Naive thymus-derived CD4-positive, alpha-beta T cell (primary cell): ENCODE measurements around the gene SCNN1G. TPM values are rescaled to one million over a fixed set of nuclear protein-coding genes. Genes with fewer than 3 reads are reported as not detected.

Source experiments
- ATAC-seq: fragments of 150-1000 bp; cut with Tn5 transposase; 2 replicates; pipeline ENCODE4 v1.10.0; 2021; ENCODE audit warnings: mild to moderate bottlenecking, moderate library complexity
- CTCF ChIA-PET: fragments of 350-600 bp; sonication (Branson Sonifier 250); formaldehyde crosslinking; loops from one replicate; lab custom pipeline; 2021; ENCODE audit warnings: antibody characterized with exemption; lab: Charles Lee
- POLR2A ChIA-PET: fragments of 350-600 bp; sonication (Branson Sonifier 250); formaldehyde crosslinking; loops from one replicate; lab custom pipeline; 2021; ENCODE audit warnings: antibody characterized with exemption, inconsistent platforms; lab: Charles Lee
- DNase-seq, 9 donors: peaks; one replicate each; pipeline versions ENCODE4 v3.0.0 to v3.0.0-alpha.2; 2020 to 2022; ENCODE audit warnings: mixed read lengths in 1 of 9
- H3K27ac ChIP-seq: one replicate; pipeline ENCODE4 v1.7.0; 2013; ENCODE audit warnings: mild to moderate bottlenecking, low read depth, low read length, moderate library complexity
- H3K27me3 ChIP-seq, 2 donors: one replicate each; pipeline ENCODE4 v1.7.0; 2013; ENCODE audit warnings: low read length in 2 of 2, mild to moderate bottlenecking in 2 of 2, moderate library complexity in 2 of 2; ENCODE audit not compliant: control insufficient read depth in 2 of 2, insufficient read depth in 2 of 2
- H3K36me3 ChIP-seq, 3 experiments: 1 replicate in 2 of 3; 2 replicates in 1 of 3; pipeline ENCODE4 v1.7.0; 2013; ENCODE audit warnings: low read length in 3 of 3, mild to moderate bottlenecking in 3 of 3, moderate library complexity in 1 of 3; ENCODE audit not compliant: insufficient read depth in 3 of 3, control insufficient read depth in 2 of 3
- H3K4me1 ChIP-seq, 2 donors: one replicate each; pipeline ENCODE4 v1.7.0; 2013; ENCODE audit warnings: low read length in 2 of 2, mild to moderate bottlenecking in 2 of 2, moderate library complexity in 1 of 2; ENCODE audit not compliant: control insufficient read depth in 2 of 2, insufficient read depth in 2 of 2
- H3K4me3 ChIP-seq: 2 replicates; pipeline ENCODE4 v1.7.0; 2013; ENCODE audit warnings: mild to moderate bottlenecking, low read length
- H3K9me3 ChIP-seq, 3 experiments: 1 replicate in 2 of 3; 2 replicates in 1 of 3; pipeline ENCODE4 v1.7.0; 2013; ENCODE audit warnings: low read length in 3 of 3; ENCODE audit not compliant: control insufficient read depth in 2 of 3
- H3K27ac Mint-ChIP-seq, 9 donors: one replicate each; pipeline ENCODE4 v1.8.0; 2020 to 2022; ENCODE audit warnings: mixed read lengths in 9 of 9, mild to moderate bottlenecking in 8 of 9, moderate library complexity in 5 of 9, inconsistent platforms in 2 of 9
- H3K27me3 Mint-ChIP-seq, 5 donors: one replicate each; pipeline ENCODE4 v1.8.0; 2021 to 2022; ENCODE audit warnings: mixed read lengths in 5 of 5, mild to moderate bottlenecking in 1 of 5
- H3K36me3 Mint-ChIP-seq, 5 donors: one replicate each; pipeline ENCODE4 v1.8.0; 2020 to 2022; ENCODE audit warnings: mixed read lengths in 5 of 5, mild to moderate bottlenecking in 3 of 5, inconsistent platforms in 1 of 5
- H3K4me1 Mint-ChIP-seq, 7 donors: one replicate each; pipeline ENCODE4 v1.8.0; 2020 to 2022; ENCODE audit warnings: mixed read lengths in 7 of 7, mild to moderate bottlenecking in 3 of 7, inconsistent platforms in 1 of 7
- H3K4me3 Mint-ChIP-seq, 10 donors: one replicate each; pipeline ENCODE4 v1.8.0; 2020 to 2022; ENCODE audit warnings: mild to moderate bottlenecking in 10 of 10, mixed read lengths in 10 of 10, moderate library complexity in 6 of 10, inconsistent platforms in 2 of 10
- H3K9me3 Mint-ChIP-seq, 11 donors: one replicate each; pipeline ENCODE4 v1.8.0; 2020 to 2022; ENCODE audit warnings: mixed read lengths in 11 of 11, mild to moderate bottlenecking in 4 of 11, inconsistent platforms in 1 of 11, moderate library complexity in 1 of 11
- intact Hi-C, 2 donors: fragments of 100-400 bp; cut with micrococcal nuclease; formaldehyde crosslinking; loops; one replicate each; pipeline ENCODE4 v1.15.1; 2023
- polyA plus RNA-seq, 2 donors: library from polyadenylated mRNA; unstranded; fragments of 300-500 nt; fragmentation: Illumina TruSeq; gene quantifications; one replicate each; pipeline ENCODE4 v1.2.3, GENCODE V29; 2021
- total RNA-seq, 6 experiments: library from RNA in 5 of 6; stranded (reverse) in 5 of 6; gene quantifications; 1 replicate in 5 of 6; 2 replicates in 1 of 6; pipeline ENCODE4 v1.2.3 and lab custom pipeline; 2021 to 2026

Gene SCNN1G
- total and polyA plus RNA-seq, 7 experiments from 2014 or later, result not detected

- Histone ChIP-seq H3K36me3 (no peaks in the 10 kb centered on the region), H3K4me3 (no peak overlapping the region), H3K27ac (no peak overlapping the region), H3K27me3 (no peaks in the 10 kb centered on the region), H3K4me1 (no peaks in the 10 kb centered on the region), H3K9me3 (no peaks in the 10 kb centered on the region)
- no peak overlapping the region for H3K4me3 Mint-ChIP-seq
- peaks cover 3 to 53% (median 30%) of the 10 kb centered on the region in 5 donors for H3K27me3 Mint-ChIP-seq
- ChIA-PET CTCF (no interaction called here), POLR2A (no interaction called here)
- H3K9me3 Mint-ChIP-seq, result peaks cover 0 to 2% (median 0%) of the 10 kb centered on the region in 11 donors
- no peak for DNase-seq
- no peak for ATAC-seq
- H3K36me3 Mint-ChIP-seq, result peaks cover 0 to 5% (median 0%) of the 10 kb centered on the region in 5 donors
- peaks cover 0 to 2% (median 0%) of the 10 kb centered on the region in 7 donors for H3K4me1 Mint-ChIP-seq
- intact Hi-C loops, result no loop called here
- no peak overlapping the region for H3K27ac Mint-ChIP-seq
Measured at GRCh38 chr16:23216658-23217246, 34.2 kb downstream of the SCNN1G start.

GRCh38 chr16:23217646-23218045 is 35.1 kb downstream of the SCNN1G start:
- Mint-ChIP-seq H3K27ac (no peak overlapping the region), H3K27me3 (peaks cover 5 to 62% (median 32%) of the 10 kb centered on the region in 5 donors)
- intact Hi-C loops, result no loop called here

GRCh38 chr16:23222929-23223328 is 40.4 kb downstream of the SCNN1G start:
- CTCF ChIA-PET, result no interaction called here
- ATAC-seq, result no peak

More at GRCh38 chr16:23217646-23218045, 35.1 kb downstream of the SCNN1G start:
- no peaks in the 10 kb centered on the region for H3K27me3 ChIP-seq
- H3K27ac ChIP-seq, result no peak overlapping the region
- H3K36me3 Mint-ChIP-seq, result peaks cover 0 to 5% (median 0%) of the 10 kb centered on the region in 5 donors
- no peaks in the 10 kb centered on the region for H3K9me3 ChIP-seq
- CTCF ChIA-PET, result no interaction called here
- H3K4me1 Mint-ChIP-seq, result peaks cover 0 to 2% (median 0%) of the 10 kb centered on the region in 7 donors
- POLR2A ChIA-PET, result no interaction called here
- H3K4me1 ChIP-seq, result no peaks in the 10 kb centered on the region
- no peak overlapping the region for H3K4me3 Mint-ChIP-seq
- ATAC-seq (no peak), DNase-seq (no peak)
- H3K4me3 ChIP-seq, result no peak overlapping the region
- H3K9me3 Mint-ChIP-seq, result peaks cover 0 to 2% (median 0%) of the 10 kb centered on the region in 11 donors
- no peaks in the 10 kb centered on the region for H3K36me3 ChIP-seq

GRCh38 chr16:23223368-23223767 is 40.8 kb downstream of the SCNN1G start:
- POLR2A ChIA-PET, result no interaction called here
- ATAC-seq, result no peak
- H3K4me1 Mint-ChIP-seq, result no peaks in the 10 kb centered on the region

More at GRCh38 chr16:23222929-23223328, 40.4 kb downstream of the SCNN1G start:
- Mint-ChIP-seq H3K4me3 (no peak overlapping the region), H3K4me1 (no peaks in the 10 kb centered on the region), H3K9me3 (peaks cover 0 to 3% (median 0%) of the 10 kb centered on the region in 11 donors), H3K27me3 (peaks cover 5 to 32% (median 19%) of the 10 kb centered on the region in 5 donors), H3K27ac (no peak overlapping the region), H3K36me3 (no peaks in the 10 kb centered on the region)
- no peaks in the 10 kb centered on the region for H3K36me3 ChIP-seq
- H3K27me3 ChIP-seq, result no peaks in the 10 kb centered on the region
- POLR2A ChIA-PET, result no interaction called here
- no peaks in the 10 kb centered on the region for H3K4me1 ChIP-seq
- no peak overlapping the region for H3K27ac ChIP-seq
- H3K9me3 ChIP-seq, result no peaks in the 10 kb centered on the region
- intact Hi-C loops, result no loop called here
- no peak for DNase-seq
- H3K4me3 ChIP-seq, result no peak overlapping the region

GRCh38 chr16:23225109-23225508 is 42.6 kb downstream of the SCNN1G start:
- Histone ChIP-seq H3K4me1 (no peaks in the 10 kb centered on the region), H3K36me3 (no peaks in the 10 kb centered on the region), H3K27me3 (no peaks in the 10 kb centered on the region), H3K4me3 (no peak overlapping the region), H3K27ac (no peak overlapping the region), H3K9me3 (no peaks in the 10 kb centered on the region)
- H3K4me3 Mint-ChIP-seq, result no peak overlapping the region
- DNase-seq (no peak), ATAC-seq (no peak)
- peaks cover 0 to 7% (median 0%) of the 10 kb centered on the region in 11 donors for H3K9me3 Mint-ChIP-seq
- no peaks in the 10 kb centered on the region for H3K4me1 Mint-ChIP-seq
- intact Hi-C loops, result no loop called here
- no peaks in the 10 kb centered on the region for H3K36me3 Mint-ChIP-seq
- H3K27ac Mint-ChIP-seq, result no peak overlapping the region
- peaks cover 5 to 19% (median 17%) of the 10 kb centered on the region in 5 donors for H3K27me3 Mint-ChIP-seq
- CTCF ChIA-PET, result no interaction called here
- POLR2A ChIA-PET, result no interaction called here

More at GRCh38 chr16:23223368-23223767, 40.8 kb downstream of the SCNN1G start:
- H3K27me3 Mint-ChIP-seq, result peaks cover 5 to 32% (median 21%) of the 10 kb centered on the region in 5 donors
- DNase-seq, result no peak
- peaks cover 0 to 6% (median 0%) of the 10 kb centered on the region in 11 donors for H3K9me3 Mint-ChIP-seq
- Histone ChIP-seq H3K36me3 (no peaks in the 10 kb centered on the region), H3K4me3 (no peak overlapping the region), H3K27me3 (no peaks in the 10 kb centered on the region), H3K4me1 (no peaks in the 10 kb centered on the region), H3K9me3 (no peaks in the 10 kb centered on the region), H3K27ac (no peak overlapping the region)
- intact Hi-C loops, result no loop called here
- H3K4me3 Mint-ChIP-seq, result no peak overlapping the region
- CTCF ChIA-PET, result no interaction called here
- no peaks in the 10 kb centered on the region for H3K36me3 Mint-ChIP-seq
- no peak overlapping the region for H3K27ac Mint-ChIP-seq

- Histone ChIP-seq H3K27ac (no peak overlapping the region), H3K9me3 (no peaks in the 10 kb centered on the region), H3K27me3 (no peaks in the 10 kb centered on the region), H3K4me3 (no peak overlapping the region), H3K4me1 (no peaks in the 10 kb centered on the region), H3K36me3 (no peaks in the 10 kb centered on the region)
- ATAC-seq (no peak), DNase-seq (no peak)
- no peak overlapping the region for H3K4me3 Mint-ChIP-seq
- intact Hi-C loops, result no loop called here
- H3K4me1 Mint-ChIP-seq, result no peaks in the 10 kb centered on the region
- no peaks in the 10 kb centered on the region for H3K36me3 Mint-ChIP-seq
- peaks cover 0 to 7% (median 0%) of the 10 kb centered on the region in 11 donors for H3K9me3 Mint-ChIP-seq
- ChIA-PET CTCF (no interaction called here), POLR2A (no interaction called here)
- H3K27ac Mint-ChIP-seq, result no peak overlapping the region
- peaks cover 2 to 16% (median 12%) of the 10 kb centered on the region in 5 donors for H3K27me3 Mint-ChIP-seq
Measured at GRCh38 chr16:23225634-23226033, 43.1 kb downstream of the SCNN1G start.

GRCh38 chr16:23227529-23227928 is 45.0 kb downstream of the SCNN1G start:
- Histone ChIP-seq H3K27ac (no peak overlapping the region), H3K4me1 (no peaks in the 10 kb centered on the region), H3K9me3 (no peaks in the 10 kb centered on the region), H3K27me3 (no peaks in the 10 kb centered on the region), H3K36me3 (no peaks in the 10 kb centered on the region), H3K4me3 (no peak overlapping the region)
- ChIA-PET CTCF (no interaction called here), POLR2A (no interaction called here)
- ATAC-seq (no peak), DNase-seq (no peak)
- intact Hi-C loops, result no loop called here
- Mint-ChIP-seq H3K4me1 (no peaks in the 10 kb centered on the region), H3K36me3 (no peaks in the 10 kb centered on the region), H3K27ac (no peak overlapping the region), H3K27me3 (peaks cover 1 to 24% (median 12%) of the 10 kb centered on the region in 5 donors), H3K9me3 (peaks cover 0 to 7% (median 0%) of the 10 kb centered on the region in 11 donors), H3K4me3 (no peak overlapping the region)
